ENCODE data around the gene STAP2.

GRCh38 chr19:4350111-4350510 is 11.5 kb upstream of the STAP2 start:
- TF ChIP-seq CTCF (IDR thresholded peaks at IDR 0.05; ENCODE audit: low read length) (no peak), EZH2 (IDR thresholded peaks at IDR 0.05; ENCODE audit: borderline replicate concordance, low read length) (no peak)
